K562 (cell line): ENCODE measurements around the gene BMP4.

Source experiments
- HDAC3 ChIP-seq: fragments of 450-650 bp; IDR thresholded peaks from 2 replicates; pipeline ENCODE4 v1.6.1; 2018; ENCODE audit warnings: borderline replicate concordance, mild to moderate bottlenecking, moderate library complexity; ENCODE audit not compliant: partially characterized antibody
- KDM4B ChIP-seq, 2 experiments: fragments of 450-650 bp in 1 of 2; sonication (generic) in 1 of 2; IDR thresholded peaks; 2 replicates each; pipeline ENCODE4 v1.6.1; 2016 to 2017; ENCODE audit warnings: borderline replicate concordance in 2 of 2, antibody characterized with exemption in 1 of 2, low read depth in 1 of 2, mild to moderate bottlenecking in 1 of 2
- RAD21 ChIP-seq, 2 experiments: fragments of 250-450 bp in 1 of 2; fragments of 450-650 bp in 1 of 2; sonication (Bioruptor Pico) in 1 of 2; formaldehyde crosslinking in 1 of 2; IDR thresholded peaks in 1 of 2; conservative IDR thresholded peaks in 1 of 2; 2 replicates each; pipeline versions ENCODE4 v1.4.0 to v1.8.0; 2020 to 2022; ENCODE audit warnings: mild to moderate bottlenecking in 2 of 2, moderate library complexity in 1 of 2
- TAF7 ChIP-seq: fragments of 450-650 bp; IDR thresholded peaks from 2 replicates; pipeline ENCODE4 v1.6.1; 2016; ENCODE audit warnings: missing genetic modification characterization, missing compliant biosample characterization
- TF ChIP-seq, protein P1 (sequence below): fragments of 250-450 bp; sonication (Bioruptor Pico); IDR thresholded peaks from 2 replicates; pipeline ENCODE4 v1.5.0; 2020; ENCODE audit warnings: mild to moderate bottlenecking, borderline replicate concordance
- TF ChIP-seq, protein P2 (sequence below), 3 experiments: IDR thresholded peaks in 2 of 3; conservative IDR thresholded peaks in 1 of 3; 2 replicates each; pipeline ENCODE4 v1.5.1; 2011 to 2012; ENCODE audit warnings: low read length in 3 of 3, mild to moderate bottlenecking in 3 of 3, control low read depth in 2 of 3, improper control_type of control experiment in 1 of 3, inconsistent platforms in 1 of 3, low read depth in 1 of 3, mixed read lengths in 1 of 3, moderate library complexity in 1 of 3; ENCODE audit not compliant: insufficient read depth in 2 of 3

DNA sequence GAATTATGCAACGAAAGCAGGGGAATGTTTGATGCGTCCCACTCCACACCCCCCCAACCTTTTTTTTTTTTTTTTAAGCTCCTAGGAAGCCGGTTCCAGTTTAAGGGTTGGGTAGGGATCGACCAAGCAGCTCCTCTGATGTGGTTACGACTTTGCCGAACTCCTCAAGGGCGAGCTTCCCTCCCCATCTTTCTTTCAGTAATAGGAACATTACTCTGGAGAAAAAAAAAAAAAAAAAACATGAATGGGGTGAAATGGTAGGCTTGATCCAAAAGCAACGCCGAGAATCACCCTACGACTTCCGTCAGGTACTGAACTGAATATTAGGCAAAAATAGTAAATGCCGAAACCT, 9.6 kb downstream of the BMP4 start:
- no peak for TF ChIP-seq TAF7 (tag)
- TF ChIP-seq HDAC3: no peak
- TF ChIP-seq RAD21 (CRISPR knock-in tag; conservative IDR thresholded peaks at IDR 0.05 in 1 of 2, IDR thresholded peaks at IDR 0.05 in 1 of 2): no peak
- TF ChIP-seq KDM4B (IDR thresholded peaks at IDR 0.05; ENCODE audit: borderline replicate concordance in 2 of 2, low read depth in 1 of 2): no peak
- TF ChIP-seq, protein P1, sequence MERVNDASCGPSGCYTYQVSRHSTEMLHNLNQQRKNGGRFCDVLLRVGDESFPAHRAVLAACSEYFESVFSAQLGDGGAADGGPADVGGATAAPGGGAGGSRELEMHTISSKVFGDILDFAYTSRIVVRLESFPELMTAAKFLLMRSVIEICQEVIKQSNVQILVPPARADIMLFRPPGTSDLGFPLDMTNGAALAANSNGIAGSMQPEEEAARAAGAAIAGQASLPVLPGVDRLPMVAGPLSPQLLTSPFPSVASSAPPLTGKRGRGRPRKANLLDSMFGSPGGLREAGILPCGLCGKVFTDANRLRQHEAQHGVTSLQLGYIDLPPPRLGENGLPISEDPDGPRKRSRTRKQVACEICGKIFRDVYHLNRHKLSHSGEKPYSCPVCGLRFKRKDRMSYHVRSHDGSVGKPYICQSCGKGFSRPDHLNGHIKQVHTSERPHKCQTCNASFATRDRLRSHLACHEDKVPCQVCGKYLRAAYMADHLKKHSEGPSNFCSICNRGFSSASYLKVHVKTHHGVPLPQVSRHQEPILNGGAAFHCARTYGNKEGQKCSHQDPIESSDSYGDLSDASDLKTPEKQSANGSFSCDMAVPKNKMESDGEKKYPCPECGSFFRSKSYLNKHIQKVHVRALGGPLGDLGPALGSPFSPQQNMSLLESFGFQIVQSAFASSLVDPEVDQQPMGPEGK: no peak
- TF ChIP-seq, protein P2, sequence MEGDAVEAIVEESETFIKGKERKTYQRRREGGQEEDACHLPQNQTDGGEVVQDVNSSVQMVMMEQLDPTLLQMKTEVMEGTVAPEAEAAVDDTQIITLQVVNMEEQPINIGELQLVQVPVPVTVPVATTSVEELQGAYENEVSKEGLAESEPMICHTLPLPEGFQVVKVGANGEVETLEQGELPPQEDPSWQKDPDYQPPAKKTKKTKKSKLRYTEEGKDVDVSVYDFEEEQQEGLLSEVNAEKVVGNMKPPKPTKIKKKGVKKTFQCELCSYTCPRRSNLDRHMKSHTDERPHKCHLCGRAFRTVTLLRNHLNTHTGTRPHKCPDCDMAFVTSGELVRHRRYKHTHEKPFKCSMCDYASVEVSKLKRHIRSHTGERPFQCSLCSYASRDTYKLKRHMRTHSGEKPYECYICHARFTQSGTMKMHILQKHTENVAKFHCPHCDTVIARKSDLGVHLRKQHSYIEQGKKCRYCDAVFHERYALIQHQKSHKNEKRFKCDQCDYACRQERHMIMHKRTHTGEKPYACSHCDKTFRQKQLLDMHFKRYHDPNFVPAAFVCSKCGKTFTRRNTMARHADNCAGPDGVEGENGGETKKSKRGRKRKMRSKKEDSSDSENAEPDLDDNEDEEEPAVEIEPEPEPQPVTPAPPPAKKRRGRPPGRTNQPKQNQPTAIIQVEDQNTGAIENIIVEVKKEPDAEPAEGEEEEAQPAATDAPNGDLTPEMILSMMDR (IDR thresholded peaks at IDR 0.05 in 2 of 3, conservative IDR thresholded peaks at IDR 0.05 in 1 of 3; ENCODE audit: insufficient read depth in 2 of 3, low read depth in 1 of 3, low read length in 3 of 3): no peak
